Right atrium auricular region (tissue), 2 donors: ENCODE results near the gene DNAAF5. TPM values are rescaled to one million over a fixed set of nuclear protein-coding genes. Genes with fewer than 3 reads are reported as not detected.

Experiments
- DNase-seq: peaks from one replicate; pipeline ENCODE4 v3.0.0-alpha.2; 2019; ENCODE audit warnings: low spot score
- H3K27ac ChIP-seq, 2 donors: fragments of 200-600 bp; sonication (generic); 1 replicate in 1 of 2; 2 replicates in 1 of 2; pipeline ENCODE4 v1.5.1; 2016 to 2019
- H3K27me3 ChIP-seq, 2 donors: fragments of 200-600 bp; sonication (generic); one replicate each; pipeline versions ENCODE4 v1.5.1 to v1.6.0; 2017 to 2019
- H3K36me3 ChIP-seq: fragments of 200-600 bp; sonication (generic); one replicate; pipeline ENCODE4 v1.5.1; 2016
- H3K4me1 ChIP-seq, 2 donors: fragments of 200-600 bp; sonication (generic); one replicate each; pipeline versions ENCODE4 v1.5.1 to v1.6.0; 2017 to 2019
- H3K4me3 ChIP-seq, 2 donors: fragments of 200-600 bp; sonication (generic); 1 replicate in 1 of 2; 2 replicates in 1 of 2; pipeline ENCODE4 v1.5.1; 2017 to 2019; ENCODE audit warnings: mild to moderate bottlenecking in 1 of 2, moderate library complexity in 1 of 2
- H3K9me3 ChIP-seq, 2 donors: fragments of 200-600 bp; sonication (generic); one replicate each; pipeline ENCODE4 v1.5.1; 2019
- total RNA-seq, 2 donors: library from RNA; depleted of rRNA; stranded (reverse); fragments of >200 nt; gene quantifications; one replicate each; pipeline ENCODE4 v1.1.0, GENCODE V29; 2016
- TF ChIP-seq, protein P1 (sequence below), 2 donors: fragments of 200-600 bp; sonication (generic); IDR thresholded peaks; one replicate each; pipeline ENCODE4 v1.5.1; 2019; ENCODE audit warnings: antibody characterized with exemption in 2 of 2

Gene DNAAF5
- total RNA-seq, 2 donors from 2014 or later = 19.0 to 35.5 TPM

GRCh38 chr7:755413-755805 is 28.9 kb downstream of the DNAAF5 start:
- H3K4me3 ChIP-seq = no peak overlapping the region
- TF ChIP-seq, protein P1, sequence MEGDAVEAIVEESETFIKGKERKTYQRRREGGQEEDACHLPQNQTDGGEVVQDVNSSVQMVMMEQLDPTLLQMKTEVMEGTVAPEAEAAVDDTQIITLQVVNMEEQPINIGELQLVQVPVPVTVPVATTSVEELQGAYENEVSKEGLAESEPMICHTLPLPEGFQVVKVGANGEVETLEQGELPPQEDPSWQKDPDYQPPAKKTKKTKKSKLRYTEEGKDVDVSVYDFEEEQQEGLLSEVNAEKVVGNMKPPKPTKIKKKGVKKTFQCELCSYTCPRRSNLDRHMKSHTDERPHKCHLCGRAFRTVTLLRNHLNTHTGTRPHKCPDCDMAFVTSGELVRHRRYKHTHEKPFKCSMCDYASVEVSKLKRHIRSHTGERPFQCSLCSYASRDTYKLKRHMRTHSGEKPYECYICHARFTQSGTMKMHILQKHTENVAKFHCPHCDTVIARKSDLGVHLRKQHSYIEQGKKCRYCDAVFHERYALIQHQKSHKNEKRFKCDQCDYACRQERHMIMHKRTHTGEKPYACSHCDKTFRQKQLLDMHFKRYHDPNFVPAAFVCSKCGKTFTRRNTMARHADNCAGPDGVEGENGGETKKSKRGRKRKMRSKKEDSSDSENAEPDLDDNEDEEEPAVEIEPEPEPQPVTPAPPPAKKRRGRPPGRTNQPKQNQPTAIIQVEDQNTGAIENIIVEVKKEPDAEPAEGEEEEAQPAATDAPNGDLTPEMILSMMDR (IDR thresholded peaks at IDR 0.05) = no peak
- no peak for DNase-seq
- no peaks in the 10 kb centered on the region for H3K9me3 ChIP-seq
- H3K36me3 ChIP-seq = peaks cover 55% of the 10 kb centered on the region
- no peaks in the 10 kb centered on the region for H3K4me1 ChIP-seq
- H3K27ac ChIP-seq = no peak overlapping the region
- no peaks in the 10 kb centered on the region for H3K27me3 ChIP-seq

- TF ChIP-seq, protein P1 (IDR thresholded peaks at IDR 0.05) = no peak
- Histone ChIP-seq H3K36me3 (peaks cover 55% of the 10 kb centered on the region), H3K9me3 (no peaks in the 10 kb centered on the region), H3K4me1 (no peaks in the 10 kb centered on the region), H3K27ac (no peak overlapping the region), H3K4me3 (no peak overlapping the region), H3K27me3 (no peaks in the 10 kb centered on the region)
- DNase-seq = no peak
Measured at GRCh38 chr7:756231-756927, 29.9 kb downstream of the DNAAF5 start.

GRCh38 chr7:756928-757560 is 30.5 kb downstream of the DNAAF5 start:
- H3K36me3 ChIP-seq = peaks cover 55% of the 10 kb centered on the region
- H3K4me1 ChIP-seq = no peaks in the 10 kb centered on the region
- no peak overlapping the region for H3K27ac ChIP-seq
- no peaks in the 10 kb centered on the region for H3K9me3 ChIP-seq
- DNase-seq = no peak
- no peaks in the 10 kb centered on the region for H3K27me3 ChIP-seq
- H3K4me3 ChIP-seq = no peak overlapping the region
- TF ChIP-seq, protein P1 (IDR thresholded peaks at IDR 0.05) = no peak

- Histone ChIP-seq H3K36me3 (peaks cover 51% of the 10 kb centered on the region), H3K27me3 (no peaks in the 10 kb centered on the region), H3K4me1 (no peaks in the 10 kb centered on the region), H3K9me3 (no peaks in the 10 kb centered on the region), H3K4me3 (no peak overlapping the region), H3K27ac (no peak overlapping the region)
- TF ChIP-seq, protein P1 (IDR thresholded peaks at IDR 0.05) = no peak
- no peak for DNase-seq
Measured at GRCh38 chr7:757741-758163, 31.3 kb downstream of the DNAAF5 start.

DNA sequence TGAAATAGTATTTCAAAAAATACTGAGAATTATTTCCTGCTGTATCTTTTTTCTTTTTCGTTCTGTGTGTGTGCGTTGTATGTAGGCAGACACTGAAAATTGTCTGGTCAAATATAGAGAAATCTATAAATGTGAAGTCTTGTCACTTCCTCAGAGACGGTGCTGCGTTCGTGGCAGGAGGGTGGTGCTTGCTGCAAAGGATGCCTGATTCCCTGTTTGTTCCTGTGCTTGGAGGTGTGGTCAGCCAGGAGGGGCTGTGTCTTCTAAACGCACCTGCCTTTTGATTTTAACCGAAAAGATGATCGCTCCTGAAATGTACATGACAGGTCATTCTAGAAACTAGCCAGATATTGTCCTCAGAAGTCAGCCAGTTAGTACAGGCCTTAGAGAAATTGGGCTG is 33.1 kb downstream of the DNAAF5 start:
- no peak overlapping the region for H3K4me3 ChIP-seq
- H3K27ac ChIP-seq = no peak overlapping the region
- no peaks in the 10 kb centered on the region for H3K27me3 ChIP-seq
- no peaks in the 10 kb centered on the region for H3K4me1 ChIP-seq
- H3K9me3 ChIP-seq = no peaks in the 10 kb centered on the region
- peaks cover 54% of the 10 kb centered on the region for H3K36me3 ChIP-seq
- TF ChIP-seq, protein P1 (IDR thresholded peaks at IDR 0.05) = no peak
- DNase-seq = no peak
